ENCODE measurements around the gene VASH2.
"Not testable (repeated sequence)": the region's sequence is repeated elsewhere in the genome, so short reads cannot be mapped to it uniquely, and the experiment has no call there.

VASH2 gene

DNA sequence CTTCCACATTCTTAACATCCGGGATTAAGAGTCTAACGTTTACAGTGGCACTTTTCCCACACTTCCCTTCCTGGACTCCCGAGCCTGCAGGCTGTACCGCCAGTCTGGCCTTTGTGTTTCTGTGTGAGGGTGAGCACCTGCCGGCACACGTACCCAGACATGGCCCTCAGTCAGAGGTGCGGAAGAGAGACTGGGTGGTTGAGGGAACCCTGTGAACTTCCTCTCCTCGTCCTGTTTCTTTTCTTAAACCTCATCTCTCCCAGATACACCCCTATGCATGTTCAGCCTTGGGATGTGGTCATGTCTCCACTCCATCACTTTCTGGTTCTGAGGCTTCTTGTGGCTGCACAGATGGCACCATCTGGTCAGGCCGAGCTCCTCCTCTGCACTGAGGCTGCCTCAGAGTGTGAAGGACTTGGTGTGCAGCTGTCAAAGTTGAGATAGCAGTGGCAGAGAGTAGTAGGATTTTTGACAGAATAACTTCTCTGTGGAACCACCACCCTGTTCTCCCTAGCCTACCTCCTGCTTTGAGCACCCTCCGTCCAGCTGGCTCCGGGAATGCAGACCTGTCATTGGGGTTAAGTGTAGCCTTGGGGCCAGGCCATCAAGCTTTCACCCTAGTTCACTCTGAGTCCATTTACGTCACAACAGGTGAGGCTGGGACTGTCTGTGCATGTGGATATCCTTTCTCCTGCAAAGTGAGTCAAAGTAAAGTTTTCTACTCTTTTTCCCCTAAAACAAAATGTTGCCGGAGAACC lies 31.4 kb downstream of the VASH2 start:
- DNase-seq, result no peak

DNA sequence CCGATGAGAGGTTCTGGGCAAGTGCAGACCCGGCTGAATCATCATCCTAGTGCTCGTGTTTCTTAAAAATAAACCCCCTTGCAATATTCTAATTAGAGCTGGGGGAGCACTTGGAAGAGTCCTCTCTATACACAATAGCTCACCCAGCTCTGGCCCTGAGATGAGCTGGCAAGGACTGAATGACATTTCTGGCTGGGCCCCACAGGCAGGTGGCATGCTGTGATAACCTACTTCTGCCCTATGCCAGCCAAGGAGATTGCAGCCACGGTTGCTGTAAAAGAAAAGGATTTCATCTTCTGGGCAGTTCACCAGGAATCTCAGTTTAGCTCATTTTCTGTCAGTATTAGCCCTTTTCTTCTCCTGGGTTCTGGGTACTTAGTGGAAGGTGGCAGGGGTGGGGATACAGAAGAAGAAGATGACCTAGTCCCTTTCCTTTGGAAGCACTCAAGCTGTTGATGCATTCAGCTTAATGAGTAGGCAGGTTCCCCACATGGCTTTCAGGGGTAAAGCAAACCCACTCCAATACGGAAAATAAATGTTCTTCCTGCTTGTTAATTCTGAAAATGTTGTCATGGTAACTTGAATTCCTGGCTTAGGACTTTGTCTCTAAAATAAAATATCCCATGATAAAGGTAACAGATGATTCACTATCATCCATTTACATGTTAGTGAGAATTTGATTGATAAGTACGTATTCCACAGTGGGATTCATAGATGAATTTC lies 32.2 kb downstream of the VASH2 start:
- DNase-seq, result no peak

- no peak for DNase-seq
These were observed 33.1 kb downstream of the VASH2 start for GRCh38 chr1:212983482-212983881.

- DNase-seq, result no peak
These were observed 34.4 kb downstream of the VASH2 start for GRCh38 chr1:212984522-212985291.

GRCh38 chr1:212986551-212986950 lies 36.2 kb downstream of the VASH2 start:
- no peak for DNase-seq

DNA sequence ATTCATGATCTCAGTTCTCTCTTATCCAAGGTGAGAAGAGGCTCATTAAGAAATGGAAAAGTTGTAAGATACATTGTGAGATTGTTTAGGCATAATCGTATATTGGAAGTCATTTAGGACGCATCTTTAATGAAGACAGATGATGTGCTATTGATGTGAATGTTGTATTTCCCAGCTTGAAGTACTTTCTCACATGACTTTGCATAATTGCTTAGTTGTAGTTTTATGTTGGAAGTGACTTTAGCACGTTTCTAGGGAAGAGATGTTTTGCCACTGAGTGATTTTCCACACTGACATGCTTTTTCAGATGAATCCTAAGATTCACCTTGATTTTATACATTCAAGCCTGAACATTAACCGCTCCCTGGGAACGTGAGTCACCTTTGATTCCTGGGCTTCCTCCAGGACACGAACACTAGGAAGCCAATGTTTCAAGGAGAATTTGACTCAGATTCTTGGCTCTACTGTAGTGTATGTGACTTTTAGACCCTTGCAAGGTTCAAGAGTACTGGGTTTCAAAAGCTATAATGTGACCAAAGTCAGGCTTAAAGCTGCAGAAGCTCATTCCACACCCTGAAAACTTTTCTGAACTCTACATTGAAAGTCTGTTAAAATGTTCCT lies 37.5 kb downstream of the VASH2 start:
- no peak for DNase-seq

DNA sequence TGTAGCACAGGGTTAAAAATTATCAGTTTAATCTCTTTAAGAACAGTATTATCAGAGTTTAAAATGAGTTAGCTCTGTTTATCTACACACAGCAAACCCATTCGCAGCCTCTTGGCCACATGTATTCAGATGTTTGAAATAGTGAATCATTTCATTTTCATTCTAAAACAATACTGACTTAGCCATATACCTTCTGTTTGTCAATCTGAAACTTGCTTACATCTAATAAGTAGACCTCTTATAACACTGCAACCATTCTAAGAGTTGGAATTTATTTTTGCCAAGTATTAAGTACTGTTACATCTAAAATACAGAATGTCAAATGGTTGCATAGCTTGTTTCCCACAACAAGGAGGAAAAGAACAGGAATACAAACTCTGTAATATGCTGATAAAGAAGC lies 39.9 kb downstream of the VASH2 start:
- no peak for DNase-seq

- DNase-seq, result not testable (repeated sequence)
These were observed 43.6 kb downstream of the VASH2 start for GRCh38 chr1:212993960-212994359.

DNA sequence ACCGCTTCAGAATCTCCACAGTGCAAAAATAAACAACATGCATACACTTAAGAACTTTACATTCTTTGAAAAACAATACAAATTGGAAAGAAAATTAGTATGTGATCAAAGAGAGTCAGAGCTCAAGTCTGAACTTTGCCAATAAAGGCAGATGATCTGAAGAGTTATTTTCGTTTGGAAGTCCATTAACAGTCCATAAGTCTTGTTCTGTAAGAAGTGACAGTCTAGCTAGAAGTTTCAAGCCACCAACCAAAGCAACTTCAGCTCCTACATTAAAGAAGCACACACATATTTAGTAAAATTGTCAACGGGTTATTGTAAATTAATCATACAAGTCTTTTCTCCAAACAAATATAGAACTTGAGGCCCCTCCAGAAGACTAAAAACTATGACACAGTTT lies 44.6 kb downstream of the VASH2 start:
- no peak for DNase-seq

GRCh38 chr1:213003256-213003655 lies 52.9 kb downstream of the VASH2 start:
- DNase-seq, result no peak

GRCh38 chr1:213008564-213008963 lies 58.2 kb downstream of the VASH2 start:
- DNase-seq, result no peak

DNA sequence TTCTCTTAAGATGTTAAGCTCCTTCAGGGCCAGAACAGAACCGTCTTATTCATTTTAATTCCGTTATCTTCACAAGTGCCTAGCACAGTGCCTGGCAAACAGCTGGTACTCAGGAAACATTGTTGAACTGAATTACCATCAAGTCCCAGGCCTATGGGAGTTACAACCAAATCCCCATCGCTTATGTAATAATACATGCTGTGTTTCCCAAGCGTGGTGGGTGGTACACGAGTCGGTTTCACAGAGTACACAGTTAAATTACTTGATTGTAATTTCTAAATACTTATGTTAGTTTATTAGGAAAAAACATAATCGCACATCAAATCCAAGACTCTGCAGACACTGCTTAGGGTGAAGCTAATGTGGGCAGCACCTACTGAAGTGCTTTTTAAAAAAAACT lies 64.3 kb downstream of the VASH2 start:
- peak; percentile 37 for DNase-seq

- peak; percentile 90 for DNase-seq
These were observed 65.0 kb downstream of the VASH2 start, which contains the start of gene ANGEL2 for GRCh38 chr1:213015099-213016050. Gene ANGEL2 (minus strand): TSS chr1:213015867. CDS start chr1:213015671, 196 bp downstream.

DNA sequence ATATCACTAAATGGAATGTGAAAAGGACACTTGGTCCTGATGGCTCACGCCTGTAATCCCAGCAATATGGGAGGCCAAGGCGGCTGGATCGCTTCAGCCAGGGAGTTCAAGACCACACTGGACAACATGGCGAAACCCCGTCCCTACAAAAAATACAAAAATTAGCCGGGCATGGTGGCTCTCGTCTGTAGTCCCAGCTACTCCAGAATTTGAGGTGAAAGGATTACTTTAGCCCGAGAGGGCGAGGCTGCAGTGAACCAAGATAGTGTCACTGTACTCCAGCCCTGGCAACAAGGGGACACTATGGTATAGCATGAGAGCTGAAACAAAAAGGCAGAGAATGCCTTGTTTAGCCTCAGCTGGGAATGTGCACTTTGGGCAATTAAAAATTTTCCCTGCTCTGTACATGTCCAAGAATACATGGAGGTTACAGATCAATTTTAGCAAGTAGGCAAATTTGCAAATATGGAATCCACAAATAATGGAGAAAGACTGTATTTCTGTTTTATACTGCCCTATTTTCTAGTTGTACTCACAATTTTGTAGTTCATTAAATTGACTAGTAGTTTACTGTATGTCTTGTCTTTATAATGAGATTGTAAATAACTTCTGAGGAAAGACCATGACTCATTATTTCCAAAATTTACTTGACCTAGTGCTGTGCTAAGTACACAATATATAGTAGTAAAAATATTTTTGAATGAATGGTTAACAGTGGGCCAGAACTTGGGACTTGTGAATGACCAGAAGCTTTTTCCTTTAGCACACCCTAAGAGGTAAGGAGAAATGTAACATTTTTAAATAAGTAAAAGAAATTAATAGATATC lies 67.3 kb downstream of the VASH2 start:
- DNase-seq, result no peak

GRCh38 chr1:213019450-213019849 lies 69.1 kb downstream of the VASH2 start:
- DNase-seq, result no peak

DNA sequence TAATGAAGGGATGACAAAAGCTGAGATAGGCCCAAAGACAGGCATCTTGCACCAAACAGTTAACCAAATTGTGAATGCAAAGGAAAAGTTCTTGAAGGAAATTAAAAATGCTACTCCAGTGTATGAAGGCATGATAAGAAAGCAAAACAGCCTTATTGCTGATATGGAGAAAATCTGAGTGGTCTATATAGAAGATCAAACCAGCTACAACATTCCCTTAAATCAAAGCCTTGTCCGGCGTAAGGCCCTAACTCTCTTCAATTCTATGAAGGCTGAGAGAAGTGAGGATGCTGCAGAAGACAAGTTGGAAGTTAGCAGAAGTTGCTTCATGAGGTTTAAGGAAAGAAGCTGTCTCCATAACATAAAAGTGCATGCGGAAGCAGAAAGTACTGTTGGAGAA lies 69.7 kb downstream of the VASH2 start:
- no peak for DNase-seq

- not testable (repeated sequence) for DNase-seq
These were observed 76.7 kb downstream of the VASH2 start for GRCh38 chr1:213027024-213027423.

- DNase-seq, result no peak
These were observed 82.3 kb downstream of the VASH2 start for GRCh38 chr1:213032651-213033050.

GRCh38 chr1:213034713-213035112 lies 84.4 kb downstream of the VASH2 start:
- DNase-seq, result no peak

DNA sequence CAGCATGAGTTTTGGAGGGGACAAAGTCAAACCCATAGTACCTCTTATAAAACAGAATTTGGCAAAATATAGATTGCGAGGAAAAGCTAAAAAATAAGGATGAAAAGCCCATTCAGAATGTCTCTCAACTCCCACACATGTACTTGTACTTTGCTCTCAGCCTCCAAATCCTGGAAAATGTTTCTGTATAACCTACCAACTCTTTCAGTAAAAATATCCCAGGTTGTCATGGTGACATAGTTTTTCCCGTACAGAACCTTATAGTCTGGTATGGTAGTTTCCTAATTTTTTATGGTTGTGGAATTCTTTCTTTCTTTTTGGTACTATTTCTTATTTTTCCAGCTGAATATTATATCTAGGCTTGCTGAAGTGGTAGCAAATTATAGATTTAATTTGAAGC lies 85.2 kb downstream of the VASH2 start:
- DNase-seq, result no peak
